NCI-H2171 (cell line): ENCODE data around the gene ARHGAP4.

Source experiments
- DNase-seq: peaks from one replicate; lab custom pipeline; 2025; lab: John Stamatoyannopoulos, UW

The ARHGAP4 gene

GRCh38 chrX:153867671-153868070 is 58.4 kb downstream of the ARHGAP4 start:
- DNase-seq, result no peak

GRCh38 chrX:153867139-153867538 is 58.9 kb downstream of the ARHGAP4 start:
- DNase-seq, result no peak

- DNase-seq, result no peak
Measured at GRCh38 chrX:153866302-153867019, 59.6 kb downstream of the ARHGAP4 start.

- no peak for DNase-seq
Measured at GRCh38 chrX:153865685-153866084, 60.4 kb downstream of the ARHGAP4 start.

- no peak for DNase-seq
Measured at GRCh38 chrX:153865321-153865580, 60.8 kb downstream of the ARHGAP4 start.

GRCh38 chrX:153864561-153865320 is 61.3 kb downstream of the ARHGAP4 start:
- DNase-seq, result no peak

- DNase-seq, result no peak
Measured at GRCh38 chrX:153864101-153864500, 62.0 kb downstream of the ARHGAP4 start.

- DNase-seq, result no peak
Measured at GRCh38 chrX:153863251-153863991, 62.6 kb downstream of the ARHGAP4 start.

GRCh38 chrX:153862369-153863250 is 63.5 kb downstream of the ARHGAP4 start:
- no peak for DNase-seq

- no peak for DNase-seq
Measured at GRCh38 chrX:153861733-153862310, 64.2 kb downstream of the ARHGAP4 start.

- no peak for DNase-seq
Measured at GRCh38 chrX:153861151-153861550, 64.9 kb downstream of the ARHGAP4 start.
